ENCODE results near the gene TRIM26.

- TF ChIP-seq CTCF (IDR thresholded peaks at IDR 0.05) (no peak), POLR2A (IDR thresholded peaks at IDR 0.05) (no peak)
Measured at GRCh38 chr6:30147096-30147495, 66.1 kb downstream of the TRIM26 start.
